ENCODE data around the gene MUCL3. TPM values are rescaled to one million over a fixed set of nuclear protein-coding genes. Genes with fewer than 3 reads are reported as not detected.
"Not testable (repeated sequence)": the region's sequence is repeated elsewhere in the genome, so short reads cannot be mapped to it uniquely, and the experiment has no call there.

MUCL3 gene, protein sequence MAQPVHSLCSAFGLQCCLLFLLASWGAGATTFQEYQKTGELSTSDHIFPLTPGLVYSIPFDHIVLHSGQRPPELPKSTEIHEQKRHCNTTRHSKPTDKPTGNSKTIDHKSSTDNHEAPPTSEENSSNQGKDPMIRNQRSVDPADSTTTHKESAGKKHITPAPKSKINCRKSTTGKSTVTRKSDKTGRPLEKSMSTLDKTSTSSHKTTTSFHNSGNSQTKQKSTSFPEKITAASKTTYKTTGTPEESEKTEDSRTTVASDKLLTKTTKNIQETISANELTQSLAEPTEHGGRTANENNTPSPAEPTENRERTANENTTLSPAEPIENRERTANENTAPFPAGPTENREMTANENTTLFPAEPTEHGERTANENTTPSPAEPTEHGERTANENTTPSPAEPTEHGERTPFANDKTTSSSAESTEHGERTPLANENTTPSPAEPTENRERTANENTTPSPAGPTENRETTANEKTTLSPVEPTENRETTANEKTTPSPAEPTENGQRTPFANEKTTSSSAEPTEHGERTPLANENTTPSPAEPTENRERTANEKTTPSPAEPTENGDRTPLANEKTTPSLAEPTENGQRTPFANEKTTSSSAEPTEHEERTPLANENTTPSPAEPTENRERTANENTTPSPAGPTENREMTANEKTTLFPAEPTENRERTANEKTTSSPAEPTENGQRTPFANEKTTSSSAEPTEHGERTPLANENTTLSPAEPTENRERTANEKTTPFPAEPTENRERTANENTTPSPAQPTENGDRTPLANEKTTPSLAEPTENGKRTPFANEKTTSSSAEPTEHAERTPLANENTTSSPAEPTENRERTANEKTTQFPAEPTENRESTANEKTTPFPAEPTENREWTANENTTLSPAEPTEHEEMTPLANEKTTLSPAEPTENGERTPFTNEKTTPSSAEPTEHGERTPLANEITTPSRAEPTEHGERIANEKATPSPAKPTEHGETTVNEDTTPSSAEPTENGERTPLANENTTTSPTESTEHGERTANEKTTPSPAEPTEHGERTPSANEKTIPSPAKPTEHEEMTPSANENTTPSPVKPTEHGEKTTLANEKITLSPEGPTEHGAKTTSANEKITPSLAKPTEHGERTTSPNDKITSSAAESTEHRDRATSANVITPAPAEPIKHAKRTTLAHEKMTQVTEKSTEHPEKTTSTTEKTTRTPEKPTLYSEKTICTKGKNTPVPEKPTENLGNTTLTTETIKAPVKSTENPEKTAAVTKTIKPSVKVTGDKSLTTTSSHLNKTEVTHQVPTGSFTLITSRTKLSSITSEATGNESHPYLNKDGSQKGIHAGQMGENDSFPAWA (N-terminal part only)
- total RNA-seq = 93.5 TPM

- DNase-seq (ENCODE audit: low spot score) = peak; percentile 48
These were observed at the start of gene MUCL3 for GRCh38 chr6:30940361-30940986. Gene MUCL3, plus strand, starts transcription at chr6:30940973. Its CDS starts 27 bp downstream, at chr6:30941000.

DNA sequence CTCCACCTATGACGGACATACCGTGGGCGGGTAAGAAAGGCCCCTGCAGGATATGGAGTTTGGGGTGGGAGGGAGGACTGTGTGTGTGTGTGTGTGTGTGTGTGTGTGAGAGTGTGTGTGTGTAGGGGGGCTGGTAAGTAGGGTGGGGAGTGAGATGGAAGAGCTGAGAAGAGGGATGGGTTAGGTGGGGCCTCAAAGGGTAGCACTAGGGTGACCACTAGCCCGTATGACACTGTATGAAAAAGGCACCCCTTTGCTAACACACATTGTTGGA is 49.4 kb upstream of the MUCL3 start:
- no peak for DNase-seq (ENCODE audit: low spot score)

DNA sequence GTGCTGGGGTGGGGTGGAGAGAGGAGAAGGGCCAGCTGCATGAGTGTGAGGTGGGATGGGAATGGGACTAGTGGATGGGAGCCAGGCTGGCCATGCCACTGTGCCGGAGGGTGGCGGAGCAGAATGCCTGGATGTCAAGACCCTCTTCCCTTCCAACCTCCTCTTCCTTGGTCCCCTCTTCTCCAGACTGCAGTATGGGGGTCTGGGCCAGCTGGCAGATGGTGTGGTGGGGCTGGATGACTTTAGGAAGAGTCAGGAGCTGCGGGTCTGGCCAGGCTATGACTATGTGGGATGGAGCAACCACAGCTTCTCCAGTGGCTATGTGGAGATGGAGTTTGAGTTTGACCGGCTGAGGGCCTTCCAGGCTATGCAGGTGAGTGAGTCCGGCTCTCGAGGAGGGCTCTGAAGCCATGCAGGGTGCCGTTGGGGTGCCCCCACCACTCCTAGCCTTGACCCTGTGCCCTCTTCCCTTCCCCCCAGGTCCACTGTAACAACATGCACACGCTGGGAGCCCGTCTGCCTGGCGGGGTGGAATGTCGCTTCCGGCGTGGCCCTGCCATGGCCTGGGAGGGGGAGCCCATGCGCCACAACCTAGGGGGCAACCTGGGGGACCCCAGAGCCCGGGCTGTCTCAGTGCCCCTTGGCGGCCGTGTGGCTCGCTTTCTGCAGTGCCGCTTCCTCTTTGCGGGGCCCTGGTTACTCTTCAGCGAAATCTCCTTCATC is 48.8 kb upstream of the MUCL3 start:
- DNase-seq (ENCODE audit: low spot score) = no peak

DNA sequence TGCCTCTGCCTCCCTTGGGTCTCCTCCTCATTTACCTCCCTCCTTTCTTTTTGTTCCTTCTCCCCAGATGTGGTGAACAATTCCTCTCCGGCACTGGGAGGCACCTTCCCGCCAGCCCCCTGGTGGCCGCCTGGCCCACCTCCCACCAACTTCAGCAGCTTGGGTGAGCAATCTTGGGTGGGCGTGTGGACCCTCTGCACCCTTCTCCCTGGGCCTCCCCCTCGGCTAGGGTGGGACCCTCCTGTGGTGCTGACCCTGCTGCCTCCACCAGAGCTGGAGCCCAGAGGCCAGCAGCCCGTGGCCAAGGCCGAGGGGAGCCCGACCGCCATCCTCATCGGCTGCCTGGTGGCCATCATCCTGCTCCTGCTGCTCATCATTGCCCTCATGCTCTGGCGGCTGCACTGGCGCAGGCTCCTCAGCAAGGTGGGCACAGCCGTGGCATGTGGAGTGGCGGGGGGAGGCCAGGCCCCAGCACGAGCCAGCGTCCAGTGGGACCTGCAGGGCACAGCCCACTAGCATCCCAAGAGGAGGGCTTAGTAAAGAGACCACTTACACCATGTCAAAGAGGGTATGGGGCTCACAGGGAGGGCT is 47.7 kb upstream of the MUCL3 start:
- no peak for DNase-seq (ENCODE audit: low spot score)

- no peak for DNase-seq (ENCODE audit: low spot score)
These were observed 47.1 kb upstream of the MUCL3 start for GRCh38 chr6:30893666-30894065.

DNA sequence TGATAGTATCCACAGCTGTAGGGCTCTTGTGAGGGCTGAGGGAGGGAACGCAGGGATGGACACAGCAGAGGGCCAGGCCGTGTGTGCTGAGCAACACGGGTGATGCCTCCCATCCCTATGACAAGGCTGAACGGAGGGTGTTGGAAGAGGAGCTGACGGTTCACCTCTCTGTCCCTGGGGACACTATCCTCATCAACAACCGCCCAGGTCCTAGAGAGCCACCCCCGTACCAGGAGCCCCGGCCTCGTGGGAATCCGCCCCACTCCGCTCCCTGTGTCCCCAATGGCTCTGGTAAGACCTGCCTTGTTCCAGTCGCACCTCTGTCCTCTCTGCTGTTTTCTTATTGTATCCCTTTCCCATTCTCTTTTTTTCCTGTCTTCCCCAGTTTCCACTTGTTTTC is 46.4 kb upstream of the MUCL3 start:
- no peak for DNase-seq (ENCODE audit: low spot score)

GRCh38 chr6:30894935-30895334 is 45.8 kb upstream of the MUCL3 start:
- no peak for DNase-seq (ENCODE audit: low spot score)

- DNase-seq (ENCODE audit: low spot score) = no peak
These were observed 45.4 kb upstream of the MUCL3 start for GRCh38 chr6:30895343-30895742.

- no peak for DNase-seq (ENCODE audit: low spot score)
These were observed 44.2 kb upstream of the MUCL3 start for GRCh38 chr6:30896541-30896940.

DNA sequence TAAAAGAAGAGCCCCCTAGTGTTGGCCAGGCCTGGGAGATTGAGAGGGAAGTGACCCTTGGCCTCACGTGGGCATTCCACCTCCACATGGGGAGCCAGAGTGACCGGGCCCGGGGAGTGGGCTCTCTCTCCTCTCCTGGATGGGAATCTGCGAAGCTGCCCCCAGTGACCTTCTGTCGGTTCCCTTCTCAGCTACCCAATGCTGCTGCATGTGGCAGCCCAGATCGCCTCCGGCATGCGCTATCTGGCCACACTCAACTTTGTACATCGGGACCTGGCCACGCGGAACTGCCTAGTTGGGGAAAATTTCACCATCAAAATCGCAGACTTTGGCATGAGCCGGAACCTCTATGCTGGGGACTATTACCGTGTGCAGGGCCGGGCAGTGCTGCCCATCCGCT is 42.9 kb upstream of the MUCL3 start:
- DNase-seq (ENCODE audit: low spot score) = no peak

DNA sequence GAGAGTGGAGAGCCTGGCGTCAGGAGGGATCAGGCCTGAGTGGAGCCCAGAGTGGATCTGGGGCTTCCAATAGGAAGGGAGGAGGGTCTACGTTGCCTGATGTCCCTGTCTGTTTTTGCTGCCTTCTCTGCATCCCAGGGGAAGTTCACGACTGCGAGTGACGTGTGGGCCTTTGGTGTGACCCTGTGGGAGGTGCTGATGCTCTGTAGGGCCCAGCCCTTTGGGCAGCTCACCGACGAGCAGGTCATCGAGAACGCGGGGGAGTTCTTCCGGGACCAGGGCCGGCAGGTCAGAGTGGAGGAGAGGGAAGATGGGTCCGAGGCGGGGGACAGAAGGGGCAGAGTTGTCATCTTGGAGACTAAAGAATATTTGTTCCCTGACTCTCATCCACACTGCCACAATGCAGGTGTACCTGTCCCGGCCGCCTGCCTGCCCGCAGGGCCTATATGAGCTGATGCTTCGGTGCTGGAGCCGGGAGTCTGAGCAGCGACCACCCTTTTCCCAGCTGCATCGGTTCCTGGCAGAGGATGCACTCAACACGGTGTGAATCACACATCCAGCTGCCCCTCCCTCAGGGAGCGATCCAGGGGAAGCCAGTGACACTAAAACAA is 41.9 kb upstream of the MUCL3 start:
- DNase-seq (ENCODE audit: low spot score) = no peak

DNA sequence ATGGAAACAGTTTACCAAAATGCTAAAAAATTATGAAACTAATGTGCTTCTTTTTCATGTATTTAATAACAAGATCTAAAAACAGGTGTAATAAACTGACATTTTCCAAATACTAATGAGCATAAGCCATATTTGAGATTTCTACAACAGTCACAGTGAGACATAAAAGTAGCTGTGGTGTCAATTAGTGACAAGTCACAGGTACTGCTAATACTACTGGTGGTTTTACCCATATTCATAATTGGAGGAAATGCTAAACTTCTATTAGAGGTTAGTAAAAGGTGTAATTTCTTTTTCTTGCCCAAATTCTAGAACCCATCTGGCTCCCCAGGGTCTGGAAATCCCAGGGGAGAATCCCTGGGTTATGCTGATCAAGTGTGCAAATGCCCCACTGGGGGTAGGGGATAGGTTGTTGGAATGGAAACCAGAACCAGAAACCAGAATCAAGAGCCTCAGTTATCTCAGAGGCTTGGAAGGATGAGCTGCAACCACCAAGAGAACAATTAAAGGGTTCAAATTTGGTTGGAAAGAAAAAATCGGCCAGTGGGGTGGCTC is 39.8 kb upstream of the MUCL3 start:
- DNase-seq (ENCODE audit: low spot score) = no peak

DNA sequence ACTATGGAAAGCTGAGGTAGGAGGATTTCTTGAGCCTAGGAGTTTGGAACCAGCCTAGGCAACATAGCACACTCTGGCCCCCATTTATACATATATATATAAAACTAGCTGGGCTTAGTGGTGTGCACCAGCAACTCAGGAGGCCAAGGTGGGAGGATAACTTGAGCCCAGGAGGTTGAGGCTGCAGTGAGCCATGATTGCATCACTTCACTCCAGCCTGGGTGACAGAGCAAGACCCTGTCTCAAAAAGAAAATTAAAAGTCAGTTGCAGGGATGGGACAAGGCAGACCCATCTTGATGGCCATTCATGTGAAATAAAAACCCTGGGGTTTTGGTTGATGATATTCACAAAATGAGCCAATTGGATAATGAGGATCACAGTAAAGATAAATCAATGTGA is 39.3 kb upstream of the MUCL3 start:
- DNase-seq (ENCODE audit: low spot score) = no peak

GRCh38 chr6:30902196-30902595 is 38.6 kb upstream of the MUCL3 start:
- not testable (repeated sequence) for DNase-seq (ENCODE audit: low spot score)

DNA sequence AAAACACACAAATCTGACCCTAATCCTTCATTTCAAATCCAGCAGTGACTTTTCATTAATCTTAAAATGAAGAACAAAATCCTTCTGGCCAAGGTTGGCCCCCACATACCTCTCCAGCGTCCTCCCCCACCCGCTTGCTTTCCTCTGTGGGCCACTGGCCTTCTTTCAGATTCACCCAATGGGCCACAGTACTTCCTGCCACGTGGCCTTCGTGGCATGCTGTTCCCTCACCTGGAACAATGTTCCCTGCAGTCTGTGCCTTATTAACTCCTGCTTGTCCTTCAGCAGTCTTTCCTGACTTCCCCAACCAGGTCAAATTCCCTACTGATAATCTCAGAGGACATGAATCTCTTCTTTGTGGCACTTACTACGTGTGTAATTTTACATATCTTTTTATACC is 38.1 kb upstream of the MUCL3 start:
- no peak for DNase-seq (ENCODE audit: low spot score)

DNA sequence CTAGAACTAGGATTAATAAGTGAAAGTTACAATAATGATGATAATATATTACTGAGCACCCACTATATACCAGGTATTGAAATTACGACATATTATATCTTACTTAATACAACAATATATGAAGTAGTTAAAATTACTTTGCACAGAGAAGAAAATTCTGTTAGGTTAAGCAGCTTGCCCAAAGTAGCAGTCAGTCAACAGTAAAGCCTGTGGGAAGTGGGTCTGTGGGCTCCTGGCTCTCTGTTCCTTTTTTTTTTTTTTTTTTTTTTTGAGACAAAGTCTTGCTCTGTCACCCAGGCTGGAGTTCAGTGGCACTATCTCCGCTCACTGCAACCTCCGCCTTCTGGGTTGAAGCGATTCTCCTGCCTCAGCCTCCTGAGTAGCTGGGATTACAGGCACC is 37.5 kb upstream of the MUCL3 start:
- DNase-seq (ENCODE audit: low spot score) = no peak

DNA sequence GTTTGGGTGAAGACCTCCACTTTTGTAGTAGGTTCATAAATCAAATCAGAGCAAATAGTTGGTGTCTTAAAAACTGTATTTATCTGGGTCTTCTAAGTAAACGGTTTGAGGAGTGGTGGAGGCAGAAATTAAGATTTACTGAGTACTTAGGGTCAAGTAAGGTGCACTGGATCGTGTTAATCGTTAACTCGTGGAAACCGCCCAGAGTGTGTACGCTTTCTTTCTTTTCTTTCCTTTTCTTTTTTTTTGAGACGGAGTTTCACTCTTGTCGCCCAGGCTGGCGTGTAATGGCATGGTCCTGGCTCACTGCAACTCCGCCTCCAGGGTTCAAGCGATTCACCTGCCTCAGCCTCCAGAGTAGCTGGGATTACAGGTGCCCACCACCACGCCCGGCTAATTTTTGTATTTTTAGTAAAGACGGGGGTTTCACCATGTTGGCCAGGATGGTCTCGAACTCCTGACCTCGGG is 33.4 kb upstream of the MUCL3 start:
- peak; percentile 53 for DNase-seq (ENCODE audit: low spot score)

DNA sequence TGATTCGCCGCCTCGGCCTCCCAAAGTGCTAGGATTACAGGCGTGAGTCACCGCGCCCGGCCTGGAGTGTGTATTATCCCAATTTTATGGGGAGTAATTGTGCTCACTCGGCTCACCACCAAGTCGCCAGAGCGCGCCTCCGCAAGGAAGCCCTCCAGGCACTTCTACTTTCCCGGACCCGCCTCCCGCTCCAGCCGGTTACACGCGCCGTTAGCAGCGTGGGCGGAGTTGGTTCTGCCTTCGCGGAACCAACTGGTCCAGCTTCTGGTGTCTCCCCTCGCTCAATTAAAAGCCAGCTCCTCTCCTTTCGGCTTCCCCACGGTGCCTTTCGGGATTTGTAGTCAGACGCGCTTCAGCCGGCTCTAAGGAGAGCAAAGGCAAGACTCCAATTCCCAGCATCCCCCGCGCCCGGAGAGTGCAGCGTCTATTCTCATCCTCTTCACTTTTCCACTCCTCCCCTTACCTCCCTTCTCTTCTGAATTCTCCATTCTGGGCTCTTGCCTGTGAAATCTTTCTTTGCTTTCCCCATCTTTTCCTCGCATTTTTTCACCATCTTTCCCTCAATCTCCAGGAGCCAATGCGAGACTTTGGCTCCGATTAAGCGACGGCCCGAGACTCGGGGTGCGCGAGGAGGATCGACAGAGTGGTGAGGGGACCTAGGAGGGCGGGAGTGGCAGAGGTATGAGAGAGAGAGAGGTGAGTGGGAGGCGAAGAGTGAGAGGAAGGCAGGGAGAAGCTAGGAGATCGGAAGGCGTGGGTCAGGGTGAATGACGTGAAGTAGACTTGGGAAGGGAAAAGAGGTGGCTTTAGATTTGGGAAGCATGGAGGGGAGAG is 32.8 kb upstream of the MUCL3 start, which contains the start of gene GTF2H4:
TSS of gene GTF2H4 (plus strand) at position 450 of the 834 bp plus-strand sequence.
- peak; percentile 98 for DNase-seq (ENCODE audit: low spot score)

GRCh38 chr6:30908700-30909099 is 32.1 kb upstream of the MUCL3 start:
- no peak for DNase-seq (ENCODE audit: low spot score)

Data from mucosa of gallbladder (tissue), 1 donor.